Right renal pelvis (tissue), 4 donors: ENCODE results near the gene NRBP1. TPM values are rescaled to one million over a fixed set of nuclear protein-coding genes. Genes with fewer than 3 reads are reported as not detected.

Experiments
- DNase-seq, 4 donors: peaks; one replicate each; pipeline ENCODE4 v3.0.0-alpha.2; 2013; ENCODE audit warnings: low read depth in 4 of 4, low spot score in 3 of 4, missing footprints in 1 of 4
- polyA plus RNA-seq, 4 donors: library from polyadenylated mRNA; unstranded; fragments of 120-200 nt; gene quantifications; one replicate each; pipeline ENCODE4 v1.2.1, GENCODE V29; 2013; ENCODE audit not compliant: insufficient read length in 4 of 4

Gene NRBP1
- polyA plus RNA-seq, 4 donors = 123 to 138 (median 132) TPM

- DNase-seq = no peak
Observed at GRCh38 chr2:27489118-27489497, 60.7 kb downstream of the NRBP1 start.

GRCh38 chr2:27489498-27490397, 61.3 kb downstream of the NRBP1 start, which contains the start of gene IFT172:
TSS of gene IFT172 (minus strand) at chr2:27489743. CDS start at chr2:27489653, 90 bp downstream.
- peak; percentile 94 to 98 (median 98) for DNase-seq

Other genes with a start within 250 kb of the NRBP1 start
- 100 to 1,000 TPM; 157 to 190 (median 171) TPM for gene ATRAID, start 216.6 kb upstream of the NRBP1 start, polyA plus RNA-seq
- gene SLC5A6, start 216.4 kb upstream of the NRBP1 start, polyA plus RNA-seq = 10 to 100 TPM; 31.5 to 39.6 (median 37.7) TPM
- 10 to 100 TPM; 36.0 to 47.7 (median 42.1) TPM for gene CAD, start 211.3 kb upstream of the NRBP1 start, polyA plus RNA-seq
- 1 to 10 TPM; 5.1 to 7.8 (median 7.6) TPM for gene SLC30A3, start 165.6 kb upstream of the NRBP1 start, polyA plus RNA-seq
- gene DNAJC5G, start 153.2 kb upstream of the NRBP1 start, polyA plus RNA-seq = 1 to 10 TPM in 2 of 4 donors, under 1 TPM in 2; 0.55 to 1.1 (median 0.88) TPM
- gene TRIM54, start 146.2 kb upstream of the NRBP1 start, polyA plus RNA-seq = 1 to 10 TPM; 3.5 to 6.3 (median 4.6) TPM
- 1 to 10 TPM in 2 of 4 donors, under 1 TPM in 2; 0.39 to 1.1 (median 0.80) TPM for gene UCN, start 120.2 kb upstream of the NRBP1 start, polyA plus RNA-seq
- 10 to 100 TPM; 76.0 to 86.2 (median 78.0) TPM for gene MPV17, start 105.5 kb upstream of the NRBP1 start, polyA plus RNA-seq
- gene GTF3C2, start 71.9 kb upstream of the NRBP1 start, polyA plus RNA-seq = 10 to 100 TPM; 62.8 to 77.1 (median 72.7) TPM
- gene EIF2B4, start 58.3 kb upstream of the NRBP1 start, polyA plus RNA-seq = 10 to 100 TPM; 48.2 to 54.5 (median 52.9) TPM
- 100 to 1,000 TPM; 102 to 128 (median 108) TPM for gene SNX17, start 58.0 kb upstream of the NRBP1 start, polyA plus RNA-seq
- 10 to 100 TPM; 16.7 to 25.9 (median 18.4) TPM for gene ZNF513, start 47.9 kb upstream of the NRBP1 start, polyA plus RNA-seq
- gene PPM1G, start 19.0 kb upstream of the NRBP1 start, polyA plus RNA-seq = 10 to 100 TPM; 92.4 to 98.5 (median 94.7) TPM
- gene KRTCAP3, start 13.8 kb downstream of the NRBP1 start, polyA plus RNA-seq = 1 to 10 TPM; 6.1 to 8.5 (median 7.1) TPM
- 10 to 100 TPM; 41.1 to 48.0 (median 41.4) TPM for gene IFT172, start 61.1 kb downstream of the NRBP1 start, polyA plus RNA-seq
- 1 to 10 TPM; 7.3 to 9.1 (median 8.6) TPM for gene FNDC4, start 66.6 kb downstream of the NRBP1 start, polyA plus RNA-seq
- under 1 TPM in 2 of 4 donors, not detected in 2; 0.16 to 0.39 TPM for gene GCKR, start 68.2 kb downstream of the NRBP1 start, polyA plus RNA-seq
- gene ZNF512, start 154.4 kb downstream of the NRBP1 start, polyA plus RNA-seq = 10 to 100 TPM; 67.0 to 84.2 (median 80.5) TPM
- 10 to 100 TPM; 11.2 to 14.5 (median 13.6) TPM for gene CCDC121, start 200.4 kb downstream of the NRBP1 start, polyA plus RNA-seq
- gene GPN1, start 200.4 kb downstream of the NRBP1 start, polyA plus RNA-seq = 10 to 100 TPM; 58.1 to 68.6 (median 64.6) TPM
- gene SUPT7L, start 235.0 kb downstream of the NRBP1 start, polyA plus RNA-seq = 10 to 100 TPM; 52.0 to 62.5 (median 58.3) TPM
- gene SLC4A1AP, start 235.3 kb downstream of the NRBP1 start, polyA plus RNA-seq = 10 to 100 TPM; 31.0 to 34.7 (median 32.5) TPM